HG02840 (cell line): ENCODE data around the gene DHRS2.

Experiments used
- ATAC-seq: cut with Tn5 transposase; IDR thresholded peaks from one replicate; pipeline ENCODE4 v1.9.1; 2021; ENCODE audit warnings: mild to moderate bottlenecking, moderate library complexity, moderate number of reproducible peaks; ENCODE audit not compliant: unreplicated experiment, low FRiP score

DHRS2 gene

GRCh38 chr14:23612354-23612732 lies 23.8 kb upstream of the DHRS2 start:
- no peak for ATAC-seq

- no peak for ATAC-seq
Measured at GRCh38 chr14:23612802-23613201, 23.4 kb upstream of the DHRS2 start.

GRCh38 chr14:23613242-23614070 lies 22.7 kb upstream of the DHRS2 start:
- ATAC-seq: no peak

- no peak for ATAC-seq
Measured at GRCh38 chr14:23614395-23614828, 21.8 kb upstream of the DHRS2 start.

GRCh38 chr14:23615856-23616255 lies 20.3 kb upstream of the DHRS2 start:
- no peak for ATAC-seq

GRCh38 chr14:23617539-23617938 lies 18.6 kb upstream of the DHRS2 start:
- no peak for ATAC-seq

- ATAC-seq: no peak
Measured at GRCh38 chr14:23618415-23618988, 17.7 kb upstream of the DHRS2 start.

- no peak for ATAC-seq
Measured at GRCh38 chr14:23620177-23620702, 15.9 kb upstream of the DHRS2 start.

- ATAC-seq: no peak
Measured at GRCh38 chr14:23621204-23621931, 14.8 kb upstream of the DHRS2 start.

GRCh38 chr14:23621932-23622730 lies 14.0 kb upstream of the DHRS2 start:
- ATAC-seq: no peak

- no peak for ATAC-seq
Measured at GRCh38 chr14:23622990-23623389, 13.2 kb upstream of the DHRS2 start.

- no peak for ATAC-seq
Measured at GRCh38 chr14:23623962-23624361, 12.2 kb upstream of the DHRS2 start.

- no peak for ATAC-seq
Measured at GRCh38 chr14:23624830-23625404, 11.2 kb upstream of the DHRS2 start.

- ATAC-seq: no peak
Measured at GRCh38 chr14:23626946-23627345, 9.2 kb upstream of the DHRS2 start.

GRCh38 chr14:23627961-23628360 lies 8.2 kb upstream of the DHRS2 start:
- ATAC-seq: no peak

GRCh38 chr14:23629204-23629603 lies 7.0 kb upstream of the DHRS2 start:
- no peak for ATAC-seq

GRCh38 chr14:23629832-23630396 lies 6.2 kb upstream of the DHRS2 start:
- ATAC-seq: no peak

- ATAC-seq: no peak
Measured at GRCh38 chr14:23630687-23631086, 5.5 kb upstream of the DHRS2 start.

- ATAC-seq: no peak
Measured at GRCh38 chr14:23631234-23631633, 4.9 kb upstream of the DHRS2 start.
